HG03558 (cell line): ENCODE measurements around the gene VSX2.

Experiments
- ATAC-seq: cut with Tn5 transposase; IDR thresholded peaks from one replicate; pipeline ENCODE4 v1.9.1; 2021; ENCODE audit warnings: moderate number of reproducible peaks; ENCODE audit not compliant: unreplicated experiment; ENCODE audit errors: extremely low read depth

The VSX2 gene

DNA sequence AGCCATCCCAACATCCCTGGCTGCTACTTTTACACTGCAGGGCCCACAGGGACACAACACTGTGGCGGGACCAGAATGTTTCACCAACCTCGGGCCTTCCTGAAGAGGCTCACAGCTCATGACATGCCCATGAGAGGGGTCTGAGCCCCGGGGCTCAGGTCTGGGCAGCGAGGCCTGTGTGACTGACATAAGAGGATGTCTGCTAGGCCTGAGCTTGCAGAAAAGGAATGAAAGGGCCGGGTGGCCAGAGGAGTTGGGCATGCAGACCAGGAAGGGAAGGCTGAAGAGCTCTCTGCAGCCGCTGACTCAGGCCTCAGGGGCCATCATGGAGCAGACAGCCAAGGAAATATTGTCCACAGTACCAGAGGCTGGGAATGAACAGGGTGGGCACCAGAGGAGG, 18.3 kb upstream of the VSX2 start:
- ATAC-seq, result no peak

DNA sequence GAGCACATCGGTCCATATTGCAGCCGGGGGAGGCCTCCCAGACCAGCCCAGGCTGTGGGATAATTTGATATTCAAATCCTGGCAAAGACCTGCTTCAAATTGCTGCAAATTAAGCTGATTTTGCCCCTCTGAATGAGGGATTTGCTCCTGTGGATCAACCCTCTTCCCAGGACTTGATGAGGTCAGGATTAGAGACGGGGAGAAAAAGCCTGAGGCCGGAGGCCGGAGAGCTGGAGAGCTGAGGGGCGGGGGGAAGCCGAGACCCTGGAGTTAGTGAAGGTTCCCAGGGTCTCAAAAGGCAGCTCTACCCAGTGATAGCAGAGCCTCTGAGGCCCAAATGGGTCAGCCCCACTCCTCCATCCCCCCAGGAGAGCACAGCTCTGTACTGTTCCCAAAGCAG, 17.5 kb upstream of the VSX2 start:
- ATAC-seq, result no peak

DNA sequence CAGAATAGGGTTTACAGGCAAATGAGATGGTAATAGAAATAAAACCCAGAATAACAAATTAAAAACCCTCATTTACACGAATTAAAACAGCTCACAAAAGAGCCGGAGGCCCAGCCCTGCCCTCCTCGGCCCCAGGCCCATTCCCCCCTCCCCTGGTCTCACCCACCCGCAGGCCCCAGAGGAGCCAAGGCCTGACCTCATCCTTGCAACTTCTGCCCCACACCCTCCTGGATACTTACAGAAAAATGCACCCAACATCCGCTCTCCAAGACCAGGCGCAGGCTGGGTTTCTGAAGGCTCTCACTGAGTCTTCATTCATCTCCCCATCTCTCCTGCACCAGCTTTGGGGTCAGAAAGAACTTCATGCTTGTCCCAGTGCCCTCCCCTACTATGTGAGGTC, 16.2 kb upstream of the VSX2 start:
- no peak for ATAC-seq

DNA sequence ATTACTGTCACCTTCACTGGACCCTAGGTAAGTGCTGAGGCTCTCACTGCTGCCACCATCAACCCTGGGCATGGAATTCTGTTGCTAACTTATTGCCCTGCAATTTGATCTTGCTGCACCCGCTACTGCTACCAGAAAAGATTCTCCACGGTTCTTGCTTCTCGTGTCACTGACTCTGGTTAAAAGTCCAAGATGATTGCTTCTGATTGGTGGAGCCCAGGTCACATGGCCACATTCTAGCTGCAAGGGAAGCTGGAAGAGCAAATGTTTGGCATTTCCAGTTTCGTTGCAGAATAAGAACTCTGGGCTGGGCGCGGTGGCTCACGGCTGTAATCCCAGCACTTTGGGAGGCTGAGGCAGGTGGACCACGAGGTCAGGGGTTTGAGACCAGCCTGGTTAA, 7.5 kb upstream of the VSX2 start:
- ATAC-seq, result no peak

DNA sequence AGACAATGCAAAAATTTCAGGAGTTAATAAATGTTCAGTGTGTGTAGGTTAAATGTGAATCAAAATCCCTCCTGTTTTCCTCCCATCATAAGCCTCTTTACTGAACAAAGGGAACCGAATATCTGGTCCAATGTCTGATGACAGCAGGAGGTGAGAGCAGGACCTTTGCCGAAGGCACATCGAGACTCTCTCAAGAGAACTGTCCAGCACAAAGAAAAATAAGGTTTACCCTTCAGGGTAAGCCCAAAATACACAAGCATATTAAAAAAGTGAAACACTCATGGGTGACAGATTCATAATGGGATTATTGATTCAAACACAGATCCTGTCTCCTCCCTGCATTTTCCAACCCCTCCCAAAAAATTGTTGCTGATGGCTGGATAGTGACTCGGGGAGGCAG, 4.2 kb upstream of the VSX2 start:
- ATAC-seq, result no peak

DNA sequence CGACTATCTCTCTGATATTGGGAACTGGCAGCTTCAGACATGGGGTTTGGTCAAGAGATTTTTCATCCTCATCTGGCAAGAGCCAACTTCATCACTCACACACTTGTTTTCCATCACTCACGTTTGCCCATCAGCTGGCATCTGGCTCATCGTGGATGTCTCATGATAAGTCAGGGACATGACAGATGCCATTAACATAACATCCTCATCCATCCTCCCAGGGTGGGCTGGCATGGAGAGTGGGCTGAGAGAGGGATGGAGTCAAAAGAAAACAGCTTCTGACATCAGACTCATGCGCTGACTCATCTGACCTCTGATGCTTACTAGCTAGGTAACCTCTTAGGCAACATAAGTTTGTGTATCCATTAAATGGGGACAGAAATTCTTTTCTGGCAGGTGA, 1.8 kb upstream of the VSX2 start:
- no peak for ATAC-seq

DNA sequence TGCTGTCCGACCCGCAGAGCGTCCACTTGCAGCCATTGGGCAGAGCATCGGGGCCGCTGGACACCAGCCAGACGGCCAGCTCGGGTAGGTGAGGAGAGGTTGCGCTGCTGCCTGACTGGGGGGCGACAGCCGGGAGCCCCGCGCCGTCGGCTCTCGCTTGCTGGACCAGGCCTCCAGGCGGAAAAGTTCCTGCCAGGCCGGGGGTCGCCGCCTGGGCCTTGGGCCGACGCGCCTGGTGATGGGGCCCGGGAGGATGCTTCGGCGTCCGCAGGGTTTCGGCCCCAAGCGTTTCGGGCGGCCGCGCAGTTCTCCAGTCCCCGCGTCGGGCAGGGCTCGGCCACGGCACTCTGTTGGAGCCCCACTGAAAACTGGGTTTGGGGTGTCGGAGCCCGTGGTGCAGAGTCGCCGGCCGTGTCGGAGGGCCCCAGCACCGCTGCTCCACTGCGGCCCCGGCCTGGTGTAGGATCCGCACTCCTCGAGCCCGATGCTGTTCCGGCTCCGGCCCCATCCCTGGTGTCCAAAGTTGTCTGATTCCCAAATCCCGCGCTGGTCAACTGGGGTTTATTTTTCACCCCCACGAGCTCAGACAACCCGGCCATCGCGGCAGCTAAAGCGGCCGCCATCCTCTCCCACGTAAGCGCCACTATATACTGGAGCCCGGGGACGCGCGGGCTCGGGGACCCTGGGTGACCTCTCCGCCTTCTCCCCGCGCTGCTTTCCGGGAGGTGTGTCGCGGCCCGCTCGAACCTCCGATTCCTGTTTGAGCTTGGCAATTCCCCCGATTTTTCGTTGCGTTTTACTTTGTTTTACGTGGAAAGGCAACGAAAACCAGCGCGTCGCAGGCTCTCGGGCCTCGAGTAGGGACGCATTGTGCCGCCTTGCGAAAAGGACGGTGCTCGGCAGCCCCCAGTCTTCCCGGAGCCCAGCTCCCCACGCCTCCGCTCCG, 872 bp downstream of the VSX2 start:
- ATAC-seq, result no peak

DNA sequence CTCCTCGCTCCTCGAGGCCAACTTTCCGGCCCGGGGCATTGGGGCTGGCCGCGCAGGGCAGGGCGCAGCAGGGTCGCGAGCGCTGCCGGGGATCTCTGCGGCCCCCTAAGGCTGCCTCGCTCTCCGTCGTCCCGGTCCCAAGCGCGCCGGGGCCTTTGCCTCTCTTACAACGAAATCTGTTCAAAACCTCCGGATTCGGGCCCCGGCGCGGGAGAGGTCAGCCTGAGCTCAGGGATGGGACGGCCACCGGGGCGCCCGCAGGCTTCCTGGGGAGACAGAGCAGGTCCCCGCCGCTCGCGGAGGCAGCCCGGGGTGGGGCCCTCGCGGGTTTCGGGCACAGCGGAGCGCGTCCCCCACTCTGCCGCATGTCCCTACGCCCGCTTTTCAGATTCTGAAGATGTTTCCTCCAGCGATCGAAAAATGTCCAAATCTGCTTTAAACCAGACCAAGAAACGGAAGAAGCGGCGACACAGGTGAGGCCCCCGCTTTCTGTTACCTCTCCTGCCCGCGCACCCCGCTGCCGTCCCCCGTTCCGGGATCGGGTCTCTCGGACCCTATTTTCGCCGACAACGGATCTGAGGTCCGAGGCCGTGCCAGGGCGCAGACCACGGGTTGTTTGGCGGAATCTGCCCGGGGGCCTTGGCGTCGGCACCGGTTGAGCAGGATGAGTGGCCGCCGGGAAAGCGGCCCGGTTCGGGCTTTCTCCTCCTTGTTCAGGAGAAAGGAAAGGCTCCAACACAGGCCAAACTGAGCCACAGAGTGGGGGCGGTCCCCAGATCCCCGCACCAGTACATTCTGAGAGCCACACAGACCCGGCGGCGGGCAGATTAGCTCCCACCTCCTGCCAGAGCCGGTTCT, 1.8 kb downstream of the VSX2 start:
- no peak for ATAC-seq

DNA sequence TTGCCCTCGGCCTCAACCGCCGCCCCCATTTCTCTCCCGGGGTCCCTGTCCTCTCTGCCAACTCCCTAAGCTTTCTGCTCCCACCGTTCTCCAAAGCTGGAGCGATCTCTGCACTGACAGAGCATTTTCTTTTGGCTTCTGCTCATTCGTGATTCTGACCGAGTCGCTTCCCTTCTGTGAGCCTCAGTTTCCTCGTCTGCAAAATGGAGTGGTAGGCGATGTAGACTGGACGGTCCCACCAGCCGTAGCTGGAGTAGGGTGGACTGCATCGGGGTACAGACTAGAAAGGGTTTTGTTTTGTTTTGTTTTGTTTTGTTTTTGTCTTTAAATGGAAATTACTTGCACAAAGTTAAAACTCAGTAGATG, 2.4 kb downstream of the VSX2 start:
- ATAC-seq, result no peak

DNA sequence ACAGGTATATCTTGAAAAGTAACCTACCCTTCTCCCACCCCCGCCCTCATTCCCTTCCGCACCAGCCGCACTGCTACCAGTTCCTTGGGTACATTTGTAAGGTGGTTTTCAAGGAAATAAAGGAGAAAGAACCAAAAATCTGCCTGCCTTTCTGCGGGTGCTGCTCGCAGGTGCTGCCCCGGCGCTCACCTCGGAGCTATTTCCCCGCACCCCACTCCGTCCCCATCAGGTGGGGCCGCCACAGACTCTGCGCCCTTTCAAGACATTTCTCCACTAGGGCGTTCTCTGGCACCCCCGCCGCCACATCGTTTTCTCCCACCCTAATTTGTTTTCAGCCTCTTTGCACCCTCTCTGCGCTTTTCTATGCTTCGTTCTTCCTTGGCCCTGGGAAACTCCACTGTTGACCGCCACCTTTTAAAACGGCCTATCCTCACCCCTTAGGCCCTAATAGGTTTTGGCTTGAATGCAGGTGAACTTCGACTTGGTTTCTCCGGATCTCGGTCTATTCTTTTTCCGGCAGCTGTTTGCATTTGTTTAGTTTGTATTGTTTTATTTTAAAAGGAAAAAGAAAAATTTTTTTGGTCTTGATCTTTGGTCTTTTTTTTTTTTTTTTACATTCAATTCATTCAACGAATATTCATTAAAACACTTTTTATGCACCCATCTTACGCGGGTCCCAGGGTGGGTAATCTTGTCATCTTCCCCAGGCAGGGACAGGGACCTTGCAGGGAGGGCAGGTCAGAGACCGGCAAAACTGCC, 3.0 kb downstream of the VSX2 start:
- no peak for ATAC-seq

DNA sequence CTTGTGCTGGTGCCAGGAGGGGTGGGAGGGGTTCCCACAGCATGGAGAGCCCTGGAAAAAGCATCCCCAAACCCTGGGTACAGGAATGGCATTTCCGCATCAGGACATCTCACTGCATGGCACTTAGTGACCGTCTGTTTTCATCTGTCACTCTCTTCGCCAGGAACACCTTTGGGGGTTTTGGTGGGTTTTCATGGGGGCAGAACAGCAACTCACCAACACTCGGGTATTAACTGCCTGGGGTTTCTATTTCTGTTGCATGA, 3.5 kb downstream of the VSX2 start:
- no peak for ATAC-seq

DNA sequence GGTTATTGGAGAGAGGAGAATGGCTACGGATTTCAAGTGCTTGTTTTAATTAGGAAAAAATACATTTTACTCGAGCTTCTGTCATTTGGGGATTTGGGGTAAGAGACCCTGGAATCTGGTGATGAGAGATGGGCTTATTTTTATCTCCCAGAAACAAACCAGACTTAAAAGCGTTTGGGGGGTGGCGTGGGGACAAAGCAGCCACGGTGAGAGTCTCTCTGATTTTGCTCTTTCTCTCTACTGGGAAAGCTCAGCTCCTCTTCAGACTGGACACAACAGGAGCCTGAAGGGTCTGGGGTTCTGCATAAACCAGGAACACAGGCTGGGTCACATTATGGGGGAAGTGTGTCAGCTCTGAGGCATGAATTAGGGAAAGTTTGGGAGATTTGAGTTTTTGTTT, 3.8 kb downstream of the VSX2 start:
- no peak for ATAC-seq

DNA sequence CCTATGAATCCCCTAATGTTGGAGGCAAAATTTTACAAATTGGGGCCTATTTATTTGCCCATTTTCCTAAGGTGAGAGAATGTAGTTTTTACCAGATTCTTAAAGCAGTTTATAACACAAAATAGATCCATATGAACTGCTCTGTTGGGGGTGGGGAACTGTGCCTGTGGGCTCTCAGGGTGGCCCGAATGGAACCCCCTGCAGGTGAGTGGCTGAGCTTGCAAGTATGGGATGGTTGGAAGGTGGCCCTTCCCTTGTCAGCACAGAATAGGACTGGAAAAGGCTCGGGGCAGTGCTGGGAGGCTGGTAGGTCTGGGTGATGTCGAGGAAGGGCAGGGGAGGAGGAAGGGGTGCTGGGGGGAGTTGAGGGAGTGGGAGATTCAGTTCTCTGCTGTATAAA, 4.9 kb downstream of the VSX2 start:
- no peak for ATAC-seq

DNA sequence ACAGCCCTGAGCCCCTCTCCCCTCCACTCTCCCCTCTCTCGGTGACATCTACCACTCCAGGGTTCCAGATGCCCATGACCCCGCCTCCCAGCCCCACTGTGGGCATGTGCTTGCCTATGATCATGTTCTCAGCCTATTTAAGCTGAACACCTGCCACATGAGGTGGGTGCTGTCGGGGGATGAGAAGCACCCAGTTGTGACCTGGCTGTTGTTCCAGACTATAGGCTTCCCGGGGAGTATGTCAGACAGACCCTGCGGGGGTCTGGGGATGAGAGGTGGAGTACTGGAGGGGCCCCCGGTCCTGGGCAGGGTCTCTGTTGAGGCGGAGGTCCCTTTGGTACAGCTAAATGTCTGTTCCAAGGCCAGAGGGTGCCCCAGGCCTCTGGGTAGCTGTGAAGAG, 6.0 kb downstream of the VSX2 start:
- ATAC-seq, result no peak

DNA sequence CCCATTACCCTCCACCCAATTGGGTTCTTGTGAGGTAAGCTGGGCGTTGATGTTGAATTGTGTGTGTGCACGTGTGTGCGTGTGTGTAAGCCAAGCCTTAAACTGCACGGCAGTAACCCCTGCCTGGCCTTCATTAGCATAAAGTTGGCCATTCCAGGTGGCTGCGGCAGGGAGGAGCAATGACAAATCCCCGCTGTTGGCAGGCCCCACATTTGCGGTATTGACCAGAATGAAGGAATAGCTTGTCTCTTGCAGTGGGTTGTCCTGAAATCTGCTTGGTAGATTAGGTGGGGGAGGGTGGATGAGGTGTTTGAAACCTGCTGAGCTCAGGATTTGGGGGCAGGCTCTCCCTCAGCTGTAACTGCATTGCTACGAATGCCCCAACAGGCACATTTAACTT, 7.3 kb downstream of the VSX2 start:
- no peak for ATAC-seq

DNA sequence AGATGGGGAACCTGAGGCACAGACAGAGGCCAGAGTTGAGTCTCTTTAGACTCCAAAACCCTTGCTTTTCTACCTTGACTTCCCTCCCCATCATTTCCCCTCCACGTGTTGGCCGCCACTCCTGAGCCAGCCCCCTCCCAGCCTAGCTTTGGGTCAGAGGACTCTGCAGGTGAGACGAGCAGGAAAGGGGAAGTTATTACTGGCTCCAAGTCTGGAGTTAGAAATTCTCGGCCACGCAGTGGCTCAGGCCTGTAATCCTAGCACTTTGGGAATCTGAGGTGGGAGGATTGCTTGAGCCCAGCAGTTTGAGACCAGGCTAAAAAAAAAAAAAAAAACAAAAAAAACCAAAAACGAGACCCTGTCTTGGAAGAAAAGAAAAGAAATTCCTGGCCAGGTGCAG, 8.8 kb downstream of the VSX2 start:
- ATAC-seq, result no peak

DNA sequence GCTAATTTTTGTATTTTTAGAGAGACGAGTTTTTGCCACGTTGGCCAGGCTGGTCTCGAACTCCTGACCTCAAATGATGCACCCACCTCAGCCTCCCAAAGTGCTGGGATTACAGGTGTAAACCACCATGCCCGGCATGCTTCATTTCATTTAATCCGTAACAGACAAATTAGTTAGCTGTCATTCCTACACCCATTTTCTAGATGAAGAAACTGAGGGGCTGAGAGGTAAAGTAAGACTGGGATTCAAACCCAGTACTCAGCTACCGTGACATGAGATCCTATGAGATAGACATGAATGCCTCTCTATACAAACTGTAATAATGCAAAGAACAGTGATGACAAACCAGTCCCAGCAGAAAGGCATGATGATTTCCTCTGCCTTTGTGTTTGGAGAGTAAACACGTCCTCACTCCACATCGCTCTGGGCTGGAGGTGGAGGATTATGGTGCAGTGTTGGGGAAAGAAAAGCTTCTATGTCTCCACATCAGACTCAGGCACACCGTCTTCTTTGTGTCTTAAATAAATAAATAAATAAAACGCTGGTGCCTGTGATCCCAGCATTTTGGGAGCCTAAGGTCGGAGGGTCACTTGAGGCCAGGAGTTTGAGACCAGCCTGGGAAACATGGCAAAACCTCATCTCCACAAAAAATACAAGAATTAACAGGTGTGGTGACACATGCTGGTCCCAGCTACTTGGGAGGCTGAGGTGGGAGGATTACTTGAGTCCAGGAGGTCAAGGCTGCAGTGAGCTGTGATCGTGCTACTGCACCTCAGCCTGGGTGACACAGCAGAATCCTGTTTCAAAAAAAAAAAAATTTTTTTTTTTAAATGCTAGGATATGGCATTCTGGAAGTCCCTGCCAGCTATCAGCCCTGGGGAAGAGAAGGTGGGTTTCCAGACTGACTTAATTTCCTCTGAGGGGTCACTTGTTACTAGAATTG, 10.5 kb downstream of the VSX2 start:
- ATAC-seq, result no peak

DNA sequence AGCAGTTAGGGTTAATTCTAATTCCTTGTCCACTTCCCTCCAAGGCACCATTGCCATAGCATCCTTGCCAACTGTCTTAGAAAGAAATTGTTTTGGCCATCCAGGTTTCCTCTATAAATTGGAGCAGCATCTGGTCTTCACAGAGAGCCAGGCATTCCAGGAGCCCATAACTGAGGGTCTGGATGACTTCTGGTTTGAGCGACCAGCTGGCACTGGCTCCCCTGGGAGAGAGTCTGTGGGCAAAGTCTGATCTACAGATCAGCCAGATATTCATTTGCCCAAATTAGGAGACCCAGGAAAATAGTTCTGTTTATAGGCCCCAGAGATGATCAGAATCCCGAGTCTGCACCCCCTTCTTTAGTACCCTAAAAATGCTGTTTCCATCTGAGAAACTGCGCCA, 16.0 kb downstream of the VSX2 start:
- no peak for ATAC-seq

DNA sequence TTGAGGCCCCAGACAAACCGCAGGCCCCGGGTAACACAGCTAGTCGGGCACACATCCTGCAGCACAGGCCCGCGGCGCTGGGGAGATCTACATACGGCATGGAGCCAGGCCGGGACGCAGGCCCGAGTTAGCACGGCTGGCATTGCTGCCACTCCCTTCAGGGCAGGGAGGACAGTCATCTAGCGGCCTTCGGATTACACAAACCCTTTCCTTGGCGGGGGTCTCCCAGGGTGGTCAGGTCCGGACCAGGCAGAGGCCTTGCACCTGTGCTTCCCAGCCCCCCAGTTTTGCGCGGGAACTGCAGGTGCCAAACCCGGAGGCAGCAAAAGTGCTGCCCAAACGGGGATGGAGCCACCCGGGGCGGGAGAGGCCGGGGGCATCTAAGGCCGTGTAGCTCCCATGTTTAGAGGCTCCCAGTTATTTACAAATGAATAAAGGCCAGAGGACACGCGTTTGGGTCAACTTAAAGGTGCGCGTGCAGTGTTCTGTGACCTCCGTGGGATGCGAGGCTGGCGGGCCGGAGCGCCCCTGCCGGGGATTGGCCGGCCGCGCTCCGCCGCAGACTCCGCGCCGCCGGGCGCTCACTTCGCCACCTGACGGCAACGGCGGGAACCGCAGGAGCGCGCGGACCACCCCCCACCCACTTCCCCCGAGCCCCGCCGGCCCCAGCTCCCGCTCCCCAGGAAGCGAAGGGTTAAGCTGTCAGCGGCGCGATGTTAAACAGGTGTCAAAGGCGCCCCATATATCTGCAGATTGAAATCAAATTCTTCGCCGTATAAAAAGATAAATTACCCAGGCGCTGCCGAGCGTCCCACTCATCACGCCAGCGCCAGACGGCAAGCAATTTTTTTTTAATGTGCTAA, 18.1 kb downstream of the VSX2 start:
- ATAC-seq, result no peak
